Hepatocyte (in vitro differentiated cells): ENCODE measurements around the gene OSBPL6.

Source experiments
- EZH2 ChIP-seq: fragments of 200-600 bp; sonication (generic); IDR thresholded peaks from 2 replicates; pipeline ENCODE4 v1.6.1; 2016; ENCODE audit warnings: antibody characterized with exemption, mild to moderate bottlenecking, borderline replicate concordance
- EZH2phosphoT487 ChIP-seq: fragments of 200-600 bp; sonication (generic); IDR thresholded peaks from one replicate; pipeline ENCODE4 v1.6.1; 2018; ENCODE audit warnings: antibody characterized with exemption, mild to moderate bottlenecking, low read depth, moderate library complexity; ENCODE audit not compliant: unreplicated experiment, severe bottlenecking
- TF ChIP-seq, protein P1 (sequence below): fragments of 200-600 bp; sonication (generic); IDR thresholded peaks from 2 replicates; pipeline ENCODE4 v1.5.1; 2016; ENCODE audit warnings: antibody characterized with exemption, mild to moderate bottlenecking; ENCODE audit not compliant: poor library complexity

DNA sequence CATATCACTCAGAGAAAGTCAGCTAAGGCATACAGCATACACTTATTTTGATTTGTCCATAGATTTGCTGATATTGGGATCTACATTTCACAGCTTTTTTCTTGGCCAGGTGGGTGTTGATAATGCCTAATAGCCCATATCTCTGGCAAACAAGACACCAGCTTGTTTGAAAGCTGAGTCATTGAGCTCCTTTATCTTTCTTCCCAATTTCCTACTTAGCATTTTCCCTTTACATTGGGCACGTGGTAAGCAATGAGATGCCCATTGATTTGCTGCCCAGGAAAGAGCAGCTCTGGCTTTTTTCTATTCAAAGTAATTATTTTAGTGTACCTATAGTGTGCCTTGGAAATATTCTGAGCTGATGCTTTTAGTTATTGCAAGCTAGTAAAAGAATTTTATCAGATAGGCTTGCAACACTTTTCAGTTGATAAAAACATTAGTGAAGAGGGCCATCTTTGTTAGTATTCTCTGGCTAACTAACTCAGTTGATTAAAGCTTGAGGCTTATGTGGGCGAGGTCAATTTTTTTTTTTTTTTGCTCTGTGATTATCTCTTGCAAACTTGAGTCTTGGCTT lies 79.6 kb downstream of the OSBPL6 start:
- no peak for TF ChIP-seq EZH2
- TF ChIP-seq, protein P1, sequence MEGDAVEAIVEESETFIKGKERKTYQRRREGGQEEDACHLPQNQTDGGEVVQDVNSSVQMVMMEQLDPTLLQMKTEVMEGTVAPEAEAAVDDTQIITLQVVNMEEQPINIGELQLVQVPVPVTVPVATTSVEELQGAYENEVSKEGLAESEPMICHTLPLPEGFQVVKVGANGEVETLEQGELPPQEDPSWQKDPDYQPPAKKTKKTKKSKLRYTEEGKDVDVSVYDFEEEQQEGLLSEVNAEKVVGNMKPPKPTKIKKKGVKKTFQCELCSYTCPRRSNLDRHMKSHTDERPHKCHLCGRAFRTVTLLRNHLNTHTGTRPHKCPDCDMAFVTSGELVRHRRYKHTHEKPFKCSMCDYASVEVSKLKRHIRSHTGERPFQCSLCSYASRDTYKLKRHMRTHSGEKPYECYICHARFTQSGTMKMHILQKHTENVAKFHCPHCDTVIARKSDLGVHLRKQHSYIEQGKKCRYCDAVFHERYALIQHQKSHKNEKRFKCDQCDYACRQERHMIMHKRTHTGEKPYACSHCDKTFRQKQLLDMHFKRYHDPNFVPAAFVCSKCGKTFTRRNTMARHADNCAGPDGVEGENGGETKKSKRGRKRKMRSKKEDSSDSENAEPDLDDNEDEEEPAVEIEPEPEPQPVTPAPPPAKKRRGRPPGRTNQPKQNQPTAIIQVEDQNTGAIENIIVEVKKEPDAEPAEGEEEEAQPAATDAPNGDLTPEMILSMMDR, result no peak
- no peak for TF ChIP-seq EZH2phosphoT487
